PC-3 (cell line): Measurements from ENCODE around the gene DGKG.

Experiments
- CTCF ChIP-seq: fragments of 300-600 bp; sonication (generic); conservative IDR thresholded peaks from 2 replicates; pipeline ENCODE4 v1.5.1; 2017; ENCODE audit warnings: antibody characterized with exemption, low read depth, mild to moderate bottlenecking, low read length
- EZH2 ChIP-seq: fragments of 300-600 bp; sonication (generic); IDR thresholded peaks from one replicate; pipeline ENCODE4 v1.6.1; 2017; ENCODE audit warnings: antibody characterized with exemption, mild to moderate bottlenecking, low read length; ENCODE audit not compliant: unreplicated experiment
- EZH2phosphoT487 ChIP-seq: fragments of 300-600 bp; sonication (generic); IDR thresholded peaks from 2 replicates; pipeline ENCODE4 v1.6.1; 2018; ENCODE audit warnings: mild to moderate bottlenecking, antibody characterized with exemption, low read length, borderline replicate concordance

- TF ChIP-seq CTCF (no peak), EZH2 (no peak), EZH2phosphoT487 (no peak)
These were observed 20.3 kb upstream of the DGKG start for GRCh38 chr3:186382217-186382885.
